AG04449 (cell line): ENCODE data around the gene CIAPIN1.

Source experiments
- CTCF ChIA-PET: fragments of 350-600 bp; formaldehyde crosslinking; extraction: SDS; loops from one replicate; lab custom pipeline; 2021; ENCODE audit warnings: antibody characterized with exemption; lab: Yijun Ruan, JAX
- POLR2A ChIA-PET: fragments of 400-600, 350-600 bp; formaldehyde crosslinking; extraction: SDS; loops from one replicate; lab custom pipeline; 2020; ENCODE audit warnings: antibody characterized with exemption, inconsistent platforms; lab: Yijun Ruan, JAX
- DNase-seq: peaks from one replicate; pipeline ENCODE4 v3.0.0-alpha.2; 2010; ENCODE audit warnings: low read depth, low spot score
- H3K4me3 ChIP-seq: 2 replicates; pipeline ENCODE4 v1.5.1; 2011; ENCODE audit warnings: low read depth, mild to moderate bottlenecking, control low read depth, low read length
- TF ChIP-seq, protein P1 (sequence below): IDR thresholded peaks from one replicate; pipeline ENCODE4 v1.5.1; 2011; ENCODE audit warnings: mild to moderate bottlenecking, moderate library complexity, low read length, control low read depth, inconsistent platforms; ENCODE audit not compliant: insufficient read depth; ENCODE audit errors: missing control alignments

The CIAPIN1 gene

DNA sequence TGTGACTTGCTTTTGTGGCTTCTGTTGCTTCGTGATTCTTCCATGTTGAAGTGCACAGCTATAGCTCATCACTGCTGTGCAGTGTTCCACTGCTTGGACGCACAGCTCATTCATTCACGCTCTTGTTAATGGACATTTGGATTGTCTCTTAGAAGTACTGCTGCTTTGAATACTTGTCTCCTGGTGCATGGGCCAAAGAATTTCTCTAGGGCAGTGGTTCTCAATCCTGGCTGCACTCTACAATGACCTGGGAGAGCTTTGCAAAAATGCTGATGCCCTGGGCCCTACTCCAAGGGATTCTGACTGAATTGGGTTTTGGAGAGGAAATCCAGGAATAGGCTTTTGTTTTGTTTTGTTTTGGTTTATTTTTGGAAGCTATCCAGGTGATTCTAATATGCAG lies 22.6 kb downstream of the CIAPIN1 start:
- ChIA-PET POLR2A (no interaction called here), CTCF (interaction anchor here (1.4 to 11.8 kb wide), 4 partner anchors 17 to 114 kb away, joined by 3 to 923 read pairs (median 276); partner anchors contain the start of genes CIAPIN1 and COQ9)
- H3K4me3 ChIP-seq = no peak overlapping the region

DNA sequence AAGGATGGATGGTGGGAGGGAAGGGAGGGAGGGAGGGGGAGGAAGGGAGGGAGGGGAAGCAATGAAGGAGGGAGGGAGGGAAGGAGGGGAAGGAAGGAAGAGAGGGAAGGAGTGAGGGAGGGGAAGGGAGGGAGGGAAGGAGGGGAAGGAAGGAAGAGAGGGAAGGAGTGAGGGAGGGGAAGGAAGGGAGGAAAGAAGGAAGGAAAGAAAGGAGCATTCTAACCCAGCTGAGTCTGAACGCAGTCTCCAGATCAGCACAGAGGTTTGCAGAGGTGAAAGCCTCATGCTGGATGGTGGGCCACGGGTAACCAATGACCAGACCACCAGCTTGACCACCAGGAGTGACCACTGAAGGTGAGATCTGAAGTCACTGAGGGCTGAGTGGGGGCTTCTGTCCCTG lies 24.0 kb downstream of the CIAPIN1 start:
- ChIA-PET POLR2A (interaction anchor here (1.5 kb wide), 1 partner anchor 123 kb away, joined by 7 read pairs; no protein-coding TSS in a partner anchor), CTCF (interaction anchor here (0.9 to 11.8 kb wide), 16 partner anchors 9 to 339 kb away, joined by 3 to 923 read pairs (median 6); partner anchors contain the start of genes CIAPIN1, COQ9, CPNE2 and DOK4)
- no peak for DNase-seq
- H3K4me3 ChIP-seq = no peak overlapping the region
- TF ChIP-seq, protein P1, sequence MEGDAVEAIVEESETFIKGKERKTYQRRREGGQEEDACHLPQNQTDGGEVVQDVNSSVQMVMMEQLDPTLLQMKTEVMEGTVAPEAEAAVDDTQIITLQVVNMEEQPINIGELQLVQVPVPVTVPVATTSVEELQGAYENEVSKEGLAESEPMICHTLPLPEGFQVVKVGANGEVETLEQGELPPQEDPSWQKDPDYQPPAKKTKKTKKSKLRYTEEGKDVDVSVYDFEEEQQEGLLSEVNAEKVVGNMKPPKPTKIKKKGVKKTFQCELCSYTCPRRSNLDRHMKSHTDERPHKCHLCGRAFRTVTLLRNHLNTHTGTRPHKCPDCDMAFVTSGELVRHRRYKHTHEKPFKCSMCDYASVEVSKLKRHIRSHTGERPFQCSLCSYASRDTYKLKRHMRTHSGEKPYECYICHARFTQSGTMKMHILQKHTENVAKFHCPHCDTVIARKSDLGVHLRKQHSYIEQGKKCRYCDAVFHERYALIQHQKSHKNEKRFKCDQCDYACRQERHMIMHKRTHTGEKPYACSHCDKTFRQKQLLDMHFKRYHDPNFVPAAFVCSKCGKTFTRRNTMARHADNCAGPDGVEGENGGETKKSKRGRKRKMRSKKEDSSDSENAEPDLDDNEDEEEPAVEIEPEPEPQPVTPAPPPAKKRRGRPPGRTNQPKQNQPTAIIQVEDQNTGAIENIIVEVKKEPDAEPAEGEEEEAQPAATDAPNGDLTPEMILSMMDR = no peak

More for the DNA sequence above, 22.6 kb downstream of the CIAPIN1 start:
- no peak for DNase-seq
- TF ChIP-seq, protein P1 = no peak

DNA sequence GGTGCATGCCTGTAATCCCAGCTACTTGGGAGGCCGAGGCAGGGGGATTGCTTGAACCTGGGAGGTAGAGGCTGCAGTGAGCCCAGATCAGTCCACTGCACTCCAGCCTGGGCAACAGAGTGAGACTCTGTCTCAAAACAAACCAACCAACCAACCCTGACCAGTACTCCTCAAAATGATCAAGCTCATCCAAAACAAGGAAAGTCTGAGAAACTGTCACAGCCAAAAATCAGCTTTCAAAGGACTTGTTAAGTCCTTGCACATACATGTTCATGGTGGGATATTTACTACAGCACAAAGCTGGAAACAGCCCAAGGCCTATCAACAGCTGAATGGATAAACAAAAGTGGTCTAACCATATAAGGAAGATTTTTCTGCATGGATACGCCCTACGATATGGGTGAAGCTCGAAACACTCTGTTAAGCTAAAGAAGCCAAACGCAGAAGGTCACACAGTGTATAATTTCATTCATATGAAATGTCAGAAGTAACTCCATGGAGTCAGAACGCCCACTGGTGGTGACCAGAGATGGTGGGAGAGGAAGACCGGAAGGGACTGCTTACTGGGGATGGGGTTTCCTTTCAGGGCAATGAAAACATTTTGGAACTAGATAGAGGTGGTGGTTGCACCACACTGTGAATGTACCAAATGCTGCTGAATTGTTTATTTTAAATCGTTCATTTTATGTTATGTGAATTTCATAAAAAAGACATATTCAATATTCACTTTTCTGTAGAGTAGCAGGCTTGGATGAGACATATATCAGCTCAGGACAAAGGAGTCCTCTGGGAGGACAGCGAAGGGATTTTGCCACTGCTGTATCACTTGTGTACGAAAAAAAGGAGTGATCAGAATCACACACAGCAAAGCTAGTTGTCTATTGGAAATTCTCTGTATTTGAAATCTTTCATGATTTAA lies 24.9 kb downstream of the CIAPIN1 start:
- TF ChIP-seq, protein P1 = peak; percentile 73
- POLR2A ChIA-PET = interaction anchor here (1.5 kb wide), 1 partner anchor 122 kb away, joined by 7 read pairs; no protein-coding TSS in a partner anchor
- DNase-seq = peak; percentile 5
- CTCF ChIA-PET = interaction anchor here (0.5 to 11.8 kb wide), 27 partner anchors 8 to 343 kb away, joined by 3 to 923 read pairs (median 3); partner anchors contain the start of genes CIAPIN1, COQ9, CPNE2 and DOK4
- no peak overlapping the region for H3K4me3 ChIP-seq

DNA sequence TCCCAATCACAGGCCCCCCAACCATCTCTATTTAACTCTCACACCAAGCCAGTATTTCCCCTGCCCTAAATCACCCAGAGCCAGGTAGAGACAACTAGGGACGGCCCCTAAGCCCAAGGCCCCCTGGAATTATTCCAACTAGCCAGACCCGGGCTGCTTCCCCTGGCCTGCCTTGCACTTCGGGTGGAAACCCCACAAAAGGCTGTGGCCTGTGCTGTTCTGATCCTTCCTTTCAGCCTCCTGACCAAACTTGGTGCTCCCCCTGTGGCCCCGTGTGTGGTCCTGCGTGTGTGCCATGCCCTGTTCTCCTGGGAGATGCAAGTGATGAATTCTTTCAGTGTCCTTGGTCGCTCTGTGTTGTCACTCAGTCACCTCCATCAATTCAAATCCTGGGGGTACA lies 27.7 kb downstream of the CIAPIN1 start:
- TF ChIP-seq, protein P1 = no peak
- POLR2A ChIA-PET = no interaction called here
- CTCF ChIA-PET = interaction anchor here (0.8 to 11.8 kb wide), 28 partner anchors 10 to 343 kb away, joined by 3 to 923 read pairs (median 7); partner anchors contain the start of genes CCL17, CIAPIN1, COQ9 and CX3CL1
- H3K4me3 ChIP-seq = no peak overlapping the region
- DNase-seq = no peak

DNA sequence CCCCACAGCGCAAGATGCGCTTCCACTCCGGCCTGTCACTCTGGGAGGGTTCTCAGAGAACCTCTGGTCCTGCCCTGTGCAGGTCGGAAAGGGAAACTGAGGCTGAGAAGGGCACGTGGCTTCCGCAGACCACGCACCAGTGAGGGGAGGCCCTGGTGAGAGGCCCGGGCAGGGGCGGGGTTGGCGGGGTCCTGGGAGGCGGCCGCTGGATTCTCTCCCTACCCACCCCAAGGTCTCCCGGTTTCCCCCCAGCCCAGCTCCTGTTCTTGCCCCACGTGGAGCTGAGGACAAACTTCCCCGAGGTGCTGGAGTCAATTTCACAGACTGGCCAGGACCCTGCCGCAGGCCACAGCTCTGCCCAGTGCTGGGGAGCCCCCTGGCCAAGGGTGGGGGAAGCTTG lies 31.1 kb downstream of the CIAPIN1 start:
- CTCF ChIA-PET = interaction anchor here (0.8 to 11.8 kb wide), 25 partner anchors 10 to 331 kb away, joined by 3 to 923 read pairs (median 10); partner anchors contain the start of genes CCL17, CIAPIN1, COQ9 and CX3CL1
- DNase-seq = no peak
- TF ChIP-seq, protein P1 = no peak
- POLR2A ChIA-PET = no interaction called here
- no peak overlapping the region for H3K4me3 ChIP-seq
